Endothelial cell of umbilical vein (primary cell): ENCODE data around the gene B4GALT5. TPM values are rescaled to one million over a fixed set of nuclear protein-coding genes. Genes with fewer than 3 reads are reported as not detected.
"Not testable (repeated sequence)": the region's sequence is repeated elsewhere in the genome, so short reads cannot be mapped to it uniquely, and the experiment has no call there.

Experiments used
- BruUV-seq: library from RNA; stranded (reverse); fragments of 400-500 nt; replicated peaks from 2 replicates; lab custom pipeline; 2021; lab: Mats Ljungman, UMichigan
- CTCF ChIA-PET: fragments of 300-600, 350-600 bp; sonication (Branson Sonifier 250); formaldehyde crosslinking; loops from one replicate; lab custom pipeline; 2021; ENCODE audit warnings: antibody characterized with exemption, inconsistent platforms; lab: Charles Lee
- POLR2A ChIA-PET: fragments of 300-600, 350-600 bp; sonication (Branson Sonifier 250); formaldehyde crosslinking; loops from one replicate; lab custom pipeline; 2021; ENCODE audit warnings: antibody characterized with exemption, inconsistent platforms; lab: Charles Lee
- DNase-seq: peaks from one replicate; pipeline ENCODE4 v3.0.0-alpha.2; 2011; ENCODE audit warnings: low read depth, low spot score
- FAIRE-seq: peaks from 2 replicates; lab custom pipeline; 2011; peaks lifted over from hg19 to GRCh38; lab: Jason Lieb, UNC
- H2AFZ ChIP-seq: 2 replicates; pipeline ENCODE4 v1.6.0; 2012; ENCODE audit warnings: low read depth, low read length, control low read depth, inconsistent platforms
- H3K27ac ChIP-seq: 2 replicates; pipeline ENCODE4 v1.5.1; 2011; ENCODE audit warnings: low read depth, mild to moderate bottlenecking, control low read depth, low read length, moderate library complexity; ENCODE audit not compliant: insufficient read depth
- H3K27me3 ChIP-seq, 2 experiments: 2 replicates each; pipeline versions ENCODE4 v1.6.0 to v1.6.1; 2011; ENCODE audit warnings: low read length in 2 of 2, mixed read lengths in 1 of 2; ENCODE audit not compliant: control insufficient read depth in 2 of 2, insufficient read depth in 2 of 2
- H3K36me3 ChIP-seq, 2 experiments: 2 replicates in 1 of 2; 3 replicates in 1 of 2; pipeline ENCODE4 v1.5.1; 2011; ENCODE audit warnings: low read length in 2 of 2, mild to moderate bottlenecking in 1 of 2, moderate library complexity in 1 of 2; ENCODE audit not compliant: control insufficient read depth in 2 of 2, insufficient read depth in 2 of 2; ENCODE audit errors: extremely low read depth in 1 of 2
- H3K4me1 ChIP-seq: 3 replicates; pipeline ENCODE4 v1.5.1; 2011; ENCODE audit warnings: mild to moderate bottlenecking, low read length; ENCODE audit not compliant: control insufficient read depth, insufficient read depth; ENCODE audit errors: extremely low read depth
- H3K4me2 ChIP-seq: 2 replicates; pipeline ENCODE4 v1.6.1; 2011; ENCODE audit warnings: low read length, control low read depth, mixed read lengths; ENCODE audit not compliant: insufficient read depth
- H3K4me3 ChIP-seq, 3 experiments: fragments of 200-600 bp in 1 of 3; sonication (generic), shearing (Covaris generic) in 1 of 3; replicated peaks in 1 of 3; 2 replicates each; pipeline ENCODE4 v1.5.1; 2011 to 2016; ENCODE audit warnings: control low read depth in 3 of 3, low read length in 3 of 3, mild to moderate bottlenecking in 2 of 3, inconsistent platforms in 1 of 3, low read depth in 1 of 3, moderate library complexity in 1 of 3; ENCODE audit not compliant: insufficient read depth in 1 of 3
- H3K79me2 ChIP-seq: 2 replicates; pipeline ENCODE4 v1.6.0; 2012; ENCODE audit warnings: low read length, inconsistent platforms; ENCODE audit not compliant: control insufficient read depth, insufficient read depth
- H3K9ac ChIP-seq: replicated peaks from 2 replicates; pipeline ENCODE3; 2011; ENCODE audit warnings: low read length, control low read depth; ENCODE audit not compliant: insufficient read depth; ENCODE audit errors: extremely low read depth
- H3K9me1 ChIP-seq: replicated peaks from 3 replicates; pipeline ENCODE4 v1.6.0; 2011; ENCODE audit warnings: mild to moderate bottlenecking, low read length; ENCODE audit not compliant: control insufficient read depth, insufficient read depth; ENCODE audit errors: extremely low read depth
- H3K9me3 ChIP-seq: replicated peaks from 2 replicates; pipeline ENCODE4 v1.5.1; 2012; ENCODE audit warnings: low read length, inconsistent platforms; ENCODE audit not compliant: control insufficient read depth, insufficient read depth
- H4K20me1 ChIP-seq: replicated peaks from 2 replicates; pipeline ENCODE3; 2011; ENCODE audit warnings: mild to moderate bottlenecking, low read length; ENCODE audit not compliant: control insufficient read depth, insufficient read depth; ENCODE audit errors: extremely low read depth
- CTCF ChIP-seq, 2 donors: IDR thresholded peaks; 1 replicate in 1 of 2; 2 replicates in 1 of 2; pipeline ENCODE4 v1.5.1; 2011; ENCODE audit warnings: low read length in 2 of 2, mild to moderate bottlenecking in 2 of 2, moderate library complexity in 2 of 2, control low read depth in 1 of 2, inconsistent platforms in 1 of 2, low read depth in 1 of 2; ENCODE audit not compliant: insufficient read depth in 1 of 2; ENCODE audit errors: extremely low read depth in 1 of 2
- EZH2 ChIP-seq: IDR thresholded peaks from 2 replicates; pipeline ENCODE4 v1.6.1; 2012; ENCODE audit warnings: borderline replicate concordance, low read depth, mild to moderate bottlenecking, moderate library complexity, low read length, inconsistent platforms; ENCODE audit not compliant: severe bottlenecking
- FOS ChIP-seq: IDR thresholded peaks from 2 replicates; pipeline ENCODE4 v1.6.1; 2011; ENCODE audit warnings: mild to moderate bottlenecking, low read length, moderate library complexity, borderline replicate concordance; ENCODE audit not compliant: insufficient read depth
- GATA2 ChIP-seq: IDR thresholded peaks from 2 replicates; pipeline ENCODE4 v1.7.0; 2011; ENCODE audit warnings: low read depth, mild to moderate bottlenecking, moderate library complexity, mixed read lengths, low read length; ENCODE audit not compliant: insufficient read length, insufficient read depth
- JUN ChIP-seq: IDR thresholded peaks from 2 replicates; pipeline ENCODE4 v1.6.1; 2011; ENCODE audit warnings: borderline replicate concordance, low read depth; ENCODE audit not compliant: insufficient read length, insufficient read depth
- MYC ChIP-seq: IDR thresholded peaks from one replicate; pipeline ENCODE4 v1.6.1; 2011; ENCODE audit warnings: mild to moderate bottlenecking, low read depth, low read length
- POLR2A ChIP-seq: IDR thresholded peaks from 2 replicates; pipeline ENCODE4 v1.6.1; 2012; ENCODE audit warnings: low read depth, mild to moderate bottlenecking, control low read depth, low read length
- POLR2AphosphoS5 ChIP-seq: IDR thresholded peaks from 2 replicates; pipeline ENCODE4 v1.6.1; 2012; ENCODE audit warnings: low read depth, mild to moderate bottlenecking, control low read depth, low read length, moderate library complexity; ENCODE audit not compliant: insufficient read depth
- dilution Hi-C: fragments of 300-500 bp; cut with MboI; formaldehyde crosslinking; loops from one replicate; pipeline ENCODE4 v1.15.0; 2019; ENCODE audit warnings: low sequenced_read_pairs; ENCODE audit not compliant: extremely low pct_ligation_motif_present
- intact Hi-C: fragments of 100-400 bp; cut with micrococcal nuclease; formaldehyde crosslinking; loops from one replicate; pipeline ENCODE4 v1.10.0; 2022
- polyA plus RNA-seq, 4 experiments: library from polyadenylated mRNA; depleted of rRNA in 3 of 4; stranded (reverse) in 3 of 4; unstranded in 1 of 4; fragments of >200 nt; gene quantifications; 2 replicates each; pipeline versions ENCODE4 v1.2.1 to v1.2.3, GENCODE V29; 2011 to 2012; ENCODE audit warnings: missing spikeins in 1 of 4
- total RNA-seq: library from RNA; stranded (reverse); gene quantifications from 2 replicates; pipeline ENCODE4 v1.2.3, GENCODE V29; 2021
- TF ChIP-seq, protein P1 (sequence below): IDR thresholded peaks from 2 replicates; pipeline ENCODE4 v1.6.1; 2011; ENCODE audit not compliant: insufficient read depth, insufficient read length

Gene B4GALT5
- total and polyA plus RNA-seq, 2 donors (not counting 3 experiments of a cell fraction or from before 2014, with no cell fraction given), result 54.4 to 70.1 TPM

DNA sequence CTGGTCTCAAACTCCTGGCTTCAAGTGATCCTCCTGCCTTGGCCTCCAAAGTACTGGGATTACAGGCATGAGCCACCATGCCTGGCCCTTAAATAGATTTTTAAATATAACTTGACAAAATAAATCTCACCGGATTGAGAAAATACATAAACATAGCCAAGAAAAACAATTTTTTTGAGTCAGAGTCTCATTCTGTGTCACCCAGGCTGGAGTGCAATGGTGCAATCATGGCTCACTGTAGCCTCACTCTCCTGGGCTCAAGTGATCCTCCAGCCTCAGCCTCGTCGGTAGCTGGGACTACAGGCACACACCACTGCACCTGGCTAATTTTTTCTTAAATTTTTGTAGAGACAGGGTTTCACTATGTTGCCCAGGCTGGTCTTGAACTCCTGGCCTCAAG lies 85.4 kb downstream of the B4GALT5 start:
- H3K4me3 ChIP-seq, H3K4me2 ChIP-seq, H3K36me3 ChIP-seq, H2AFZ ChIP-seq, H3K9me1 ChIP-seq, H3K79me2 ChIP-seq, H3K9me3 ChIP-seq, DNase-seq, BruUV-seq, dilution Hi-C loops, POLR2A ChIA-PET, H3K27me3 ChIP-seq, intact Hi-C loops, H4K20me1 ChIP-seq, FAIRE-seq, H3K9ac ChIP-seq, H3K4me1 ChIP-seq, H3K27ac ChIP-seq: not testable (repeated sequence)
- CTCF ChIA-PET, result interaction anchor here (0.8 to 1.0 kb wide), 2 partner anchors 50 to 218 kb away, joined by 3 read pairs; no protein-coding TSS in a partner anchor

- H3K27ac ChIP-seq, result no peak overlapping the region
- dilution Hi-C loops, result no loop called here
- POLR2A ChIA-PET, result no interaction called here
- no peaks in the 10 kb centered on the region for H3K79me2 ChIP-seq
- no peak overlapping the region for H3K4me3 ChIP-seq
- H3K9me3 ChIP-seq, result no peaks in the 10 kb centered on the region
- no peak overlapping the region for H3K9ac ChIP-seq
- BruUV-seq, result no TSS peak
- H3K27me3 ChIP-seq, result no peaks in the 10 kb centered on the region
- H3K4me2 ChIP-seq, result no peak overlapping the region
- no peak for FAIRE-seq
- H4K20me1 ChIP-seq, result no peaks in the 10 kb centered on the region
- H3K9me1 ChIP-seq, result no peaks in the 10 kb centered on the region
- DNase-seq, result no peak
- TF ChIP-seq FOS, result no peak
- TF ChIP-seq POLR2AphosphoS5, result no peak
- TF ChIP-seq MYC, result no peak
- no peak for TF ChIP-seq POLR2A
- TF ChIP-seq CTCF (IDR thresholded peaks at IDR 0.05; ENCODE audit: extremely low read depth in 1 of 2, insufficient read depth in 1 of 2, low read depth in 1 of 2, low read length in 2 of 2), result no peak
- no peak for TF ChIP-seq JUN
- no peak for TF ChIP-seq GATA2
- TF ChIP-seq, protein P1, sequence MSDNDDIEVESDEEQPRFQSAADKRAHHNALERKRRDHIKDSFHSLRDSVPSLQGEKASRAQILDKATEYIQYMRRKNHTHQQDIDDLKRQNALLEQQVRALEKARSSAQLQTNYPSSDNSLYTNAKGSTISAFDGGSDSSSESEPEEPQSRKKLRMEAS, result no peak
- TF ChIP-seq EZH2, result no peak
- intact Hi-C loops, result no loop called here
- H3K4me1 ChIP-seq, result no peaks in the 10 kb centered on the region
- no peaks in the 10 kb centered on the region for H3K36me3 ChIP-seq
- no peak overlapping the region for H2AFZ ChIP-seq
- CTCF ChIA-PET, result interaction anchor here (1.6 to 1.9 kb wide), 2 partner anchors 86 to 219 kb away, joined by 4 to 7 read pairs; no protein-coding TSS in a partner anchor
Measured at GRCh38 chr20:49627329-49627761, 86.3 kb downstream of the B4GALT5 start.

DNA sequence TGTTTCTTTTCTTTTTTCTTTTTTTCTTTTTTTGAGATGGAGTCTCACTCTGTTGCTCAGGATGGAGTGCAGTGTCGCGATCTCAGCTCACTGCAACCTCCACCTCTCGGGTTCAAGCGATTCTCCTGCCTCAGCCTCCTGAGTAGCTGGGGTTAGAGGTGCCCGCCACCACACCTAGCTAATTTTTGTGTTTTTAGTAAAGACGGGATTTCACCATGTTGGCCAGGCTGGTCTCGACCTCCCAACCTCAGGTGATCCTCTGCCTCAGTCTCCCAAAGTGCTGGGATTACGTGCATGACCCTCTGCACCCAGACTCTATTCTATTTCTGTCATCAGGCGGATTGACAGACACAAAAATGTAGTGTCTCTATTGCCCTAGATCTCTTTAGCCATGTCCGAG lies 88.7 kb downstream of the B4GALT5 start:
- POLR2A ChIA-PET, DNase-seq, H3K9ac ChIP-seq, H3K4me2 ChIP-seq, dilution Hi-C loops, H3K9me1 ChIP-seq, FAIRE-seq, H3K27me3 ChIP-seq, H3K4me1 ChIP-seq, H3K36me3 ChIP-seq, BruUV-seq, H3K9me3 ChIP-seq, H3K27ac ChIP-seq, H3K4me3 ChIP-seq, H4K20me1 ChIP-seq, H2AFZ ChIP-seq, H3K79me2 ChIP-seq, intact Hi-C loops: not testable (repeated sequence)
- CTCF ChIA-PET, result interaction anchor here (0.6 to 1.3 kb wide), 3 partner anchors 14 to 264 kb away, joined by 3 to 4 read pairs (median 3); no protein-coding TSS in a partner anchor
